NCI-H1048 (cell line): Measurements from ENCODE around the gene KCNJ18.
"Not testable (repeated sequence)": the region's sequence is repeated elsewhere in the genome, so short reads cannot be mapped to it uniquely, and the experiment has no call there.

ENCODE experiments used
- DNase-seq: peaks from one replicate; lab custom pipeline; 2025; lab: John Stamatoyannopoulos, UW

KCNJ18 gene

GRCh38 chr17:21671437-21671836 lies 20.9 kb upstream of the KCNJ18 start:
- DNase-seq: not testable (repeated sequence)

- DNase-seq: not testable (repeated sequence)
Measured at GRCh38 chr17:21671871-21672270, 20.5 kb upstream of the KCNJ18 start.

GRCh38 chr17:21673451-21674241 lies 18.7 kb upstream of the KCNJ18 start:
- not testable (repeated sequence) for DNase-seq

- DNase-seq: no peak
Measured at GRCh38 chr17:21674242-21674731, 18.0 kb upstream of the KCNJ18 start.

- DNase-seq: not testable (repeated sequence)
Measured at GRCh38 chr17:21674891-21675738, 17.2 kb upstream of the KCNJ18 start.

- DNase-seq: not testable (repeated sequence)
Measured at GRCh38 chr17:21675739-21676130, 16.6 kb upstream of the KCNJ18 start.

- no peak for DNase-seq
Measured at GRCh38 chr17:21676281-21677111, 15.8 kb upstream of the KCNJ18 start.

GRCh38 chr17:21677126-21677910 lies 15.0 kb upstream of the KCNJ18 start:
- DNase-seq: no peak

GRCh38 chr17:21677911-21678310 lies 14.4 kb upstream of the KCNJ18 start:
- no peak for DNase-seq

- no peak for DNase-seq
Measured at GRCh38 chr17:21678393-21679081, 13.8 kb upstream of the KCNJ18 start.

- DNase-seq: no peak
Measured at GRCh38 chr17:21679256-21680146, 12.8 kb upstream of the KCNJ18 start.

- no peak for DNase-seq
Measured at GRCh38 chr17:21680366-21680765, 12.0 kb upstream of the KCNJ18 start.

- not testable (repeated sequence) for DNase-seq
Measured at GRCh38 chr17:21680850-21681351, 11.4 kb upstream of the KCNJ18 start.

- DNase-seq: not testable (repeated sequence)
Measured at GRCh38 chr17:21681576-21681975, 10.7 kb upstream of the KCNJ18 start.

GRCh38 chr17:21682130-21682529 lies 10.2 kb upstream of the KCNJ18 start:
- DNase-seq: not testable (repeated sequence)

- not testable (repeated sequence) for DNase-seq
Measured at GRCh38 chr17:21683142-21683712, 9.1 kb upstream of the KCNJ18 start.

GRCh38 chr17:21683897-21684296 lies 8.4 kb upstream of the KCNJ18 start:
- DNase-seq: not testable (repeated sequence)

- not testable (repeated sequence) for DNase-seq
Measured at GRCh38 chr17:21684384-21684783, 7.9 kb upstream of the KCNJ18 start.
